Karpas-422 (cell line): ENCODE measurements around the gene AOC1. TPM values are rescaled to one million over a fixed set of nuclear protein-coding genes. Genes with fewer than 3 reads are reported as not detected.

Source experiments
- DNase-seq: peaks from one replicate; pipeline ENCODE4 v3.0.0-alpha.2; 2015
- H2AFZ ChIP-seq: fragments of 200-600 bp; sonication (generic); 2 replicates; pipeline ENCODE4 v1.6.1; 2014; ENCODE audit warnings: antibody characterized with exemption, low read length, mixed read lengths
- H3K27ac ChIP-seq: fragments of 200-600 bp; sonication (generic); 2 replicates; pipeline ENCODE4 v1.5.1; 2014; ENCODE audit warnings: mild to moderate bottlenecking, low read length, moderate library complexity
- H3K27me3 ChIP-seq: fragments of 200-600 bp; sonication (generic); 2 replicates; pipeline ENCODE4 v1.6.1; 2014; ENCODE audit warnings: low read length, mixed read lengths
- H3K36me3 ChIP-seq: fragments of 200-600 bp; sonication (generic); 2 replicates; pipeline ENCODE4 v1.6.1; 2014; ENCODE audit warnings: low read length, mixed read lengths; ENCODE audit not compliant: insufficient read depth
- H3K4me1 ChIP-seq: fragments of 200-600 bp; sonication (generic); 2 replicates; pipeline ENCODE4 v1.6.1; 2014; ENCODE audit warnings: mild to moderate bottlenecking, low read length, mixed read lengths
- H3K4me2 ChIP-seq: fragments of 200-600 bp; sonication (generic); 2 replicates; pipeline ENCODE4 v1.6.1; 2014; ENCODE audit warnings: low read length, low read depth, mild to moderate bottlenecking; ENCODE audit not compliant: poor library complexity, severe bottlenecking
- H3K4me3 ChIP-seq: fragments of 200-600 bp; sonication (generic); 2 replicates; pipeline ENCODE4 v1.5.1; 2014; ENCODE audit warnings: mild to moderate bottlenecking, antibody characterized with exemption, low read length, mixed read lengths
- H3K79me2 ChIP-seq: fragments of 200-600 bp; sonication (generic); 2 replicates; pipeline ENCODE4 v1.6.1; 2014; ENCODE audit warnings: mild to moderate bottlenecking, low read length, mixed read lengths
- H3K9ac ChIP-seq: fragments of 200-600 bp; sonication (generic); 2 replicates; pipeline ENCODE4 v1.6.0; 2014; ENCODE audit warnings: low read length
- H3K9me2 ChIP-seq: fragments of 200-600 bp; sonication (generic), shearing (Covaris generic); replicated peaks from 2 replicates; pipeline ENCODE4 v1.6.0; 2014; ENCODE audit warnings: mild to moderate bottlenecking, low read length, moderate library complexity; ENCODE audit not compliant: insufficient read depth
- H3K9me3 ChIP-seq: fragments of 300-700, 200-600 bp; sonication (generic); 2 replicates; pipeline ENCODE4 v1.6.1; 2014; ENCODE audit warnings: low read length, mixed read lengths
- H4K20me1 ChIP-seq: fragments of 200-600 bp; sonication (generic); 2 replicates; pipeline ENCODE4 v1.6.1; 2014; ENCODE audit warnings: mild to moderate bottlenecking, antibody characterized with exemption, low read length, low read depth; ENCODE audit not compliant: insufficient read depth
- total RNA-seq: library from RNA; depleted of rRNA; stranded (reverse); fragments of >200 nt; shearing (Covaris generic); gene quantifications from 2 replicates; pipeline ENCODE4 v1.2.3, GENCODE V29; 2014; ENCODE audit warnings: low replicate concordance

AOC1 gene
- total RNA-seq, 1 experiment from 2014 or later = not detected

GRCh38 chr7:150854066-150855000 is 2.0 kb downstream of the AOC1 start:
- no peak overlapping the region for H3K4me2 ChIP-seq
- no peak for DNase-seq
- H3K9ac ChIP-seq = no peak overlapping the region
- no peaks in the 10 kb centered on the region for H4K20me1 ChIP-seq
- H3K27me3 ChIP-seq = no peaks in the 10 kb centered on the region
- H3K27ac ChIP-seq = no peak overlapping the region
- no peaks in the 10 kb centered on the region for H3K36me3 ChIP-seq
- H2AFZ ChIP-seq = no peak overlapping the region
- H3K9me2 ChIP-seq = no peaks in the 10 kb centered on the region
- H3K4me1 ChIP-seq = no peaks in the 10 kb centered on the region
- H3K79me2 ChIP-seq = no peaks in the 10 kb centered on the region
- H3K4me3 ChIP-seq = no peak overlapping the region
- H3K9me3 ChIP-seq = no peaks in the 10 kb centered on the region

GRCh38 chr7:150855046-150855445 is 2.7 kb downstream of the AOC1 start:
- no peaks in the 10 kb centered on the region for H4K20me1 ChIP-seq
- no peak overlapping the region for H3K4me2 ChIP-seq
- no peaks in the 10 kb centered on the region for H3K9me3 ChIP-seq
- H2AFZ ChIP-seq = no peak overlapping the region
- H3K27ac ChIP-seq = no peak overlapping the region
- H3K79me2 ChIP-seq = no peaks in the 10 kb centered on the region
- H3K36me3 ChIP-seq = no peaks in the 10 kb centered on the region
- no peaks in the 10 kb centered on the region for H3K27me3 ChIP-seq
- no peak overlapping the region for H3K4me3 ChIP-seq
- no peak overlapping the region for H3K9ac ChIP-seq
- DNase-seq = no peak
- H3K4me1 ChIP-seq = no peaks in the 10 kb centered on the region
- H3K9me2 ChIP-seq = no peaks in the 10 kb centered on the region

- no peak for DNase-seq
- no peak overlapping the region for H3K9ac ChIP-seq
- no peak overlapping the region for H3K4me2 ChIP-seq
- no peaks in the 10 kb centered on the region for H3K79me2 ChIP-seq
- no peaks in the 10 kb centered on the region for H3K36me3 ChIP-seq
- H4K20me1 ChIP-seq = no peaks in the 10 kb centered on the region
- no peak overlapping the region for H3K4me3 ChIP-seq
- H3K27ac ChIP-seq = no peak overlapping the region
- no peaks in the 10 kb centered on the region for H3K27me3 ChIP-seq
- H3K9me2 ChIP-seq = no peaks in the 10 kb centered on the region
- no peaks in the 10 kb centered on the region for H3K4me1 ChIP-seq
- H2AFZ ChIP-seq = no peak overlapping the region
- no peaks in the 10 kb centered on the region for H3K9me3 ChIP-seq
Observed at GRCh38 chr7:150855476-150856302, 3.4 kb downstream of the AOC1 start.

- Histone ChIP-seq H3K4me1 (no peaks in the 10 kb centered on the region), H3K27ac (no peak overlapping the region), H3K9ac (no peak overlapping the region), H3K79me2 (no peaks in the 10 kb centered on the region), H3K9me2 (no peaks in the 10 kb centered on the region), H3K9me3 (no peaks in the 10 kb centered on the region), H3K36me3 (no peaks in the 10 kb centered on the region), H3K27me3 (no peaks in the 10 kb centered on the region), H2AFZ (no peak overlapping the region), H3K4me3 (no peak overlapping the region), H4K20me1 (no peaks in the 10 kb centered on the region), H3K4me2 (no peak overlapping the region)
- no peak for DNase-seq
Observed at GRCh38 chr7:150856303-150857275, 4.3 kb downstream of the AOC1 start.

- Histone ChIP-seq H3K4me2 (no peak overlapping the region), H3K9me3 (no peaks in the 10 kb centered on the region), H3K27me3 (no peaks in the 10 kb centered on the region), H3K4me1 (no peaks in the 10 kb centered on the region), H3K36me3 (no peaks in the 10 kb centered on the region), H3K79me2 (no peaks in the 10 kb centered on the region), H2AFZ (no peak overlapping the region), H3K9ac (no peak overlapping the region), H3K27ac (no peak overlapping the region), H3K9me2 (no peaks in the 10 kb centered on the region), H4K20me1 (no peaks in the 10 kb centered on the region), H3K4me3 (no peak overlapping the region)
- DNase-seq = no peak
Observed at GRCh38 chr7:150857276-150858055, 5.1 kb downstream of the AOC1 start.

GRCh38 chr7:150858236-150859197 is 6.2 kb downstream of the AOC1 start:
- H3K27me3 ChIP-seq = no peaks in the 10 kb centered on the region
- no peak for DNase-seq
- H3K9me2 ChIP-seq = no peaks in the 10 kb centered on the region
- no peak overlapping the region for H3K4me2 ChIP-seq
- no peak overlapping the region for H3K27ac ChIP-seq
- H3K36me3 ChIP-seq = no peaks in the 10 kb centered on the region
- H3K4me1 ChIP-seq = no peaks in the 10 kb centered on the region
- no peak overlapping the region for H3K9ac ChIP-seq
- H3K79me2 ChIP-seq = no peaks in the 10 kb centered on the region
- H2AFZ ChIP-seq = no peak overlapping the region
- no peaks in the 10 kb centered on the region for H4K20me1 ChIP-seq
- H3K4me3 ChIP-seq = no peak overlapping the region
- H3K9me3 ChIP-seq = no peaks in the 10 kb centered on the region
